Measurements from ENCODE around the gene EPB41L5. TPM values are rescaled to one million over a fixed set of nuclear protein-coding genes. Genes with fewer than 3 reads are reported as not detected.

Gene EPB41L5
- total and polyA plus RNA-seq, 10 of the 15 experiments (the other 5 are each of a cell fraction or from before 2014, with no cell fraction given), result 2.1 to 20.4 (median 8.2) TPM

- no peak for TF ChIP-seq ZNF687 (IDR thresholded peaks at IDR 0.05)
- TF ChIP-seq NKRF (conservative IDR thresholded peaks at IDR 0.05), result no peak
- TF ChIP-seq FOS (IDR thresholded peaks at IDR 0.05; ENCODE audit: borderline replicate concordance, extremely low read depth, insufficient read length), result no peak
- TF ChIP-seq POLR2AphosphoS5 (IDR thresholded peaks at IDR 0.05; ENCODE audit: low read length), result no peak
- no peak for TF ChIP-seq BMI1 (IDR thresholded peaks at IDR 0.05; ENCODE audit: borderline replicate concordance)
- TF ChIP-seq SREBF2 (IDR thresholded peaks at IDR 0.05; ENCODE audit: low read length), result no peak
- TF ChIP-seq SMAD1 (IDR thresholded peaks at IDR 0.05; ENCODE audit: low read depth, partially characterized antibody), result no peak
- ChIA-PET CTCF (no interaction called here), POLR2A (no interaction called here), SMC1A (ENCODE audit: uncharacterized antibody, unreplicated experiment) (no interaction called here), RAD21 (ENCODE audit: unreplicated experiment) (no interaction called here)
- no peak overlapping the region for H3K4me2 ChIP-seq (ENCODE audit: control insufficient read depth, insufficient read depth)
- ATAC-seq (no peak), DNase-seq (ENCODE audit: low read depth, low spot score) (no peak), FAIRE-seq (no peak)
- intact Hi-C loops (cut with micrococcal nuclease; ENCODE audit: unreplicated experiment), result no loop called here
- in situ Hi-C loops (cut with MboI), result no loop called here
- no peaks in the 10 kb centered on the region for H3K36me3 ChIP-seq (ENCODE audit: control insufficient read depth in 2 of 2, insufficient read depth in 2 of 2, low read length in 1 of 2)
- no TSS peak for BruUV-seq (replicated peaks)
- no peaks in the 10 kb centered on the region for H3K27me3 ChIP-seq (replicated peaks in 1 of 2; ENCODE audit: control insufficient read depth in 2 of 2, insufficient read depth in 2 of 2, low read length in 1 of 2)
- no peaks in the 10 kb centered on the region for H3K79me2 ChIP-seq (ENCODE audit: control insufficient read depth, insufficient read depth, low read length)
- 91% methylated on average over 1 of the region's 1 CpG for WGBS (ENCODE audit: insufficient coverage, insufficient replicate concordance, low lambda C conversion rate, missing lambda C conversion rate)
- no peak overlapping the region for H2AFZ ChIP-seq (ENCODE audit: control insufficient read depth, low read depth, low read length)
- no peaks in the 10 kb centered on the region; the same call in 1 of the 2 replicates for H3K4me1 ChIP-seq (ENCODE audit: control insufficient read depth, insufficient read depth, low read length)
- H4K20me1 ChIP-seq (ENCODE audit: control insufficient read depth, insufficient read depth), result no peaks in the 10 kb centered on the region
- H3K27ac ChIP-seq (ENCODE audit: control insufficient read depth, insufficient read depth), result no peak overlapping the region
- no peak overlapping the region for H3K4me3 ChIP-seq
- no peaks in the 10 kb centered on the region for H3K9me3 ChIP-seq (replicated peaks; ENCODE audit: control insufficient read depth, insufficient read depth, low read length)
- H3K9ac ChIP-seq (ENCODE audit: control insufficient read depth, insufficient read depth, low read length), result no peak overlapping the region
Observed at GRCh38 chr2:120036145-120036544, 23.3 kb downstream of the EPB41L5 start.

All from GM12878 (cell line).